ENCODE results near the gene IPO9.
"Not testable (repeated sequence)": the region's sequence is repeated elsewhere in the genome, so short reads cannot be mapped to it uniquely, and the experiment has no call there.

Gene IPO9

GRCh38 chr1:201900476-201900875, 71.5 kb downstream of the IPO9 start:
- no peak for TF ChIP-seq CTCF (IDR thresholded peaks at IDR 0.05)
- no peaks in the 10 kb centered on the region for H3K27me3 ChIP-seq
- H3K9me3 ChIP-seq: no peaks in the 10 kb centered on the region
- intact Hi-C loops (cut with DNase I; ENCODE audit: low total_unique reads): no loop called here
- H3K4me3 ChIP-seq: no peak overlapping the region
- DNase-seq: peak in 1 of 2 donors; percentile 84
- peaks cover 10 to 97% (median 90%) of the 10 kb centered on the region in 4 donors for H3K4me1 ChIP-seq
- H3K36me3 ChIP-seq: peaks cover 38 to 44% (median 39%) of the 10 kb centered on the region in 3 donors
- H3K27ac ChIP-seq: peak overlapping the region; percentile 76 to 95

- H3K4me3 ChIP-seq; H3K9me3 ChIP-seq; intact Hi-C loops (cut with DNase I; ENCODE audit: low total_unique reads); H3K27me3 ChIP-seq; DNase-seq: not testable (repeated sequence)
- Histone ChIP-seq H3K4me1 (peaks cover 10 to 98% (median 91%) of the 10 kb centered on the region in 4 donors), H3K36me3 (peaks cover 39 to 44% (median 44%) of the 10 kb centered on the region in 3 donors), H3K27ac (peak overlapping the region; percentile 76 to 95)
These were observed 72.1 kb downstream of the IPO9 start for GRCh38 chr1:201901036-201901435.

- intact Hi-C loops (cut with DNase I; ENCODE audit: low total_unique reads): no loop called here
These were observed 73.2 kb downstream of the IPO9 start for GRCh38 chr1:201902198-201902597.

GRCh38 chr1:201903135-201903534, 74.2 kb downstream of the IPO9 start:
- Histone ChIP-seq H3K27me3 (no peaks in the 10 kb centered on the region), H3K36me3 (peaks cover 19 to 43% (median 24%) of the 10 kb centered on the region in 3 donors), H3K9me3 (no peaks in the 10 kb centered on the region), H3K27ac (peak overlapping the region; percentile 92 to 94), H3K4me1 (peaks cover 10 to 98% (median 92%) of the 10 kb centered on the region in 4 donors), H3K4me3 (no peak overlapping the region)
- DNase-seq: peak; percentile 86 to 92
- no peak for TF ChIP-seq CTCF (IDR thresholded peaks at IDR 0.05)
- intact Hi-C loops (cut with DNase I; ENCODE audit: low total_unique reads): no loop called here

More at GRCh38 chr1:201902198-201902597, 73.2 kb downstream of the IPO9 start:
- Histone ChIP-seq H3K9me3 (no peaks in the 10 kb centered on the region), H3K27ac (peak overlapping the region; percentile 92 to 94), H3K4me1 (peaks cover 10 to 98% (median 91%) of the 10 kb centered on the region in 4 donors), H3K4me3 (no peak overlapping the region), H3K27me3 (no peaks in the 10 kb centered on the region), H3K36me3 (peaks cover 28 to 42% (median 33%) of the 10 kb centered on the region in 3 donors)
- no peak for DNase-seq
- no peak for TF ChIP-seq CTCF (IDR thresholded peaks at IDR 0.05)

- no peak for TF ChIP-seq CTCF (IDR thresholded peaks at IDR 0.05)
- H3K27ac ChIP-seq: peak overlapping the region; percentile 92 to 94
- H3K4me3 ChIP-seq: no peak overlapping the region
- intact Hi-C loops (cut with DNase I; ENCODE audit: low total_unique reads): no loop called here
- H3K27me3 ChIP-seq: no peaks in the 10 kb centered on the region
- H3K4me1 ChIP-seq: peaks cover 10 to 98% (median 92%) of the 10 kb centered on the region in 4 donors
- peaks cover 18 to 38% (median 18%) of the 10 kb centered on the region in 3 donors for H3K36me3 ChIP-seq
- H3K9me3 ChIP-seq: no peaks in the 10 kb centered on the region
- DNase-seq: peak; percentile 73 to 91
These were observed 75.6 kb downstream of the IPO9 start for GRCh38 chr1:201904579-201904978.

- intact Hi-C loops (cut with DNase I; ENCODE audit: low total_unique reads): no loop called here
- no peaks in the 10 kb centered on the region for H3K27me3 ChIP-seq
- peaks cover 10 to 98% (median 92%) of the 10 kb centered on the region in 4 donors for H3K4me1 ChIP-seq
- no peaks in the 10 kb centered on the region for H3K9me3 ChIP-seq
- H3K4me3 ChIP-seq: no peak overlapping the region
- no peak for TF ChIP-seq CTCF (IDR thresholded peaks at IDR 0.05)
- H3K36me3 ChIP-seq: peaks cover 11 to 38% (median 14%) of the 10 kb centered on the region in 3 donors
- no peak for DNase-seq
- peak overlapping the region; percentile 92 to 94 for H3K27ac ChIP-seq
These were observed 76.4 kb downstream of the IPO9 start for GRCh38 chr1:201905234-201905890.

Data from tibial artery (tissue), 4 donors.